ENCODE measurements around the gene SH3BP4. TPM values are rescaled to one million over a fixed set of nuclear protein-coding genes. Genes with fewer than 3 reads are reported as not detected.

The SH3BP4 gene
- polyA plus RNA-seq, 1 donor = 27.7 TPM

DNA sequence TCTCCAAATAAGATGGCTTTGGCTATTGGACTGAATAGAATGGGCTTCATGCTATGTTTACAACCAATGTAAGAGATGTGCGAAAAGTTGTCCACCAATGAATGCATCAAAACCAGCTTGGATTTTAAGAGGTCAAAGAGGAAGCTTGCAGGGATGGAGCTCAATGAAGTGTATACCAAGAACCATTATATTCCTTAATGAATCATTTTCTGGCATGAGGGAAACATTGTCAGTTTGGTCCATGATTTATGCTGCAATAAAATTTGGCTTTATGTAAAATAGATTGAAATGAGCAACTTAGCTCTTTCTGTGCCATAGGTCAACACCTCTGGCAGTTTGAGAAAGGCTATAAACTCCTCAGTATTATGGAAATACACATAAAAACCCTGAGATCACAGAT, 107.3 kb downstream of the SH3BP4 start:
- Histone ChIP-seq H3K9me3 (ENCODE audit: control insufficient read depth, low read depth, low read length) (no peaks in the 10 kb centered on the region), H3K36me3 (ENCODE audit: control insufficient read depth, insufficient read depth, low read length) (peaks cover 14% of the 10 kb centered on the region), H3K27me3 (ENCODE audit: control insufficient read depth, insufficient read depth, low read length) (no peaks in the 10 kb centered on the region), H3K27ac (ENCODE audit: low read length) (no peak overlapping the region), H3K4me1 (ENCODE audit: control insufficient read depth, insufficient read depth, low read length) (peaks cover 3% of the 10 kb centered on the region), H3K4me3 (ENCODE audit: low read length) (no peak overlapping the region)
- 100% methylated on average over 1 of the region's 1 CpG for WGBS (ENCODE audit: insufficient coverage, low lambda C conversion rate)
- no peak for DNase-seq

GRCh38 chr2:235061656-235062055, 109.8 kb downstream of the SH3BP4 start:
- Histone ChIP-seq H3K4me1 (ENCODE audit: control insufficient read depth, insufficient read depth, low read length) (peaks cover 3% of the 10 kb centered on the region), H3K36me3 (ENCODE audit: control insufficient read depth, insufficient read depth, low read length) (no peaks in the 10 kb centered on the region), H3K4me3 (ENCODE audit: low read length) (no peak overlapping the region), H3K27ac (ENCODE audit: low read length) (no peak overlapping the region), H3K9me3 (ENCODE audit: control insufficient read depth, low read depth, low read length) (no peaks in the 10 kb centered on the region), H3K27me3 (ENCODE audit: control insufficient read depth, insufficient read depth, low read length) (no peaks in the 10 kb centered on the region)
- WGBS (ENCODE audit: insufficient coverage, low lambda C conversion rate) = no CpG with 5 or more reads among the region's 10 CpGs
- no peak for DNase-seq

GRCh38 chr2:235063471-235063961, 111.7 kb downstream of the SH3BP4 start:
- Histone ChIP-seq H3K27me3 (ENCODE audit: control insufficient read depth, insufficient read depth, low read length) (no peaks in the 10 kb centered on the region), H3K4me3 (ENCODE audit: low read length) (no peak overlapping the region), H3K27ac (ENCODE audit: low read length) (no peak overlapping the region), H3K36me3 (ENCODE audit: control insufficient read depth, insufficient read depth, low read length) (no peaks in the 10 kb centered on the region), H3K9me3 (ENCODE audit: control insufficient read depth, low read depth, low read length) (no peaks in the 10 kb centered on the region), H3K4me1 (ENCODE audit: control insufficient read depth, insufficient read depth, low read length) (peaks cover 3% of the 10 kb centered on the region)
- peak in 1 of 2 donors; percentile 63 for DNase-seq
- no CpG with 5 or more reads among the region's 17 CpGs for WGBS (ENCODE audit: insufficient coverage, low lambda C conversion rate)

DNA sequence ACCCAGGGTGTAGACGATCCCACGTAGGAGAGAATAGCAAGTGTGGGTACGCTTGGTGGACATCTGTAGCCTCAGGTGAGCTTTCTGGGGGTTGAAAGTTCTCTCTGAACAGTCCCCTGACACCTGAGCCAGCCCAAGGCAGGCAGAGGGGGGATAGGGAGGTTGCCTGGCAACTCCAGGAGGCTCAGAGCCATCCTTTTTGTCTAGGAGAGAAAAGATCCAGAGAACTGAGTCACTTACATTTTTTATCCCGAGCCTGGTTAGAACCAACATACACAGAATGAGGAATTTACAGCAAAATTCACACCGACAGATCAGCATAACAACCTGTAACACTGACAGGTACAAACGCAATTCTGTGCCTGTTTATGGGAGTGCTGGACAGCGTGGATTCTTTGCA, 113.2 kb downstream of the SH3BP4 start:
- Histone ChIP-seq H3K4me3 (ENCODE audit: low read length) (no peak overlapping the region), H3K27ac (ENCODE audit: low read length) (no peak overlapping the region), H3K36me3 (ENCODE audit: control insufficient read depth, insufficient read depth, low read length) (no peaks in the 10 kb centered on the region), H3K9me3 (ENCODE audit: control insufficient read depth, low read depth, low read length) (no peaks in the 10 kb centered on the region), H3K4me1 (ENCODE audit: control insufficient read depth, insufficient read depth, low read length) (peaks cover 3% of the 10 kb centered on the region), H3K27me3 (ENCODE audit: control insufficient read depth, insufficient read depth, low read length) (no peaks in the 10 kb centered on the region)
- WGBS (ENCODE audit: insufficient coverage, low lambda C conversion rate) = no CpG with 5 or more reads among the region's 7 CpGs
- DNase-seq = no peak

- no peak for DNase-seq
- no peak overlapping the region for H3K4me3 ChIP-seq (ENCODE audit: low read length)
- H3K36me3 ChIP-seq (ENCODE audit: control insufficient read depth, insufficient read depth, low read length) = no peaks in the 10 kb centered on the region
- H3K27me3 ChIP-seq (ENCODE audit: control insufficient read depth, insufficient read depth, low read length) = no peaks in the 10 kb centered on the region
- no peak overlapping the region for H3K27ac ChIP-seq (ENCODE audit: low read length)
- H3K9me3 ChIP-seq (ENCODE audit: control insufficient read depth, low read depth, low read length) = no peaks in the 10 kb centered on the region
- 80% methylated on average over 1 of the region's 4 CpGs for WGBS (ENCODE audit: insufficient coverage, low lambda C conversion rate)
- peaks cover 3% of the 10 kb centered on the region for H3K4me1 ChIP-seq (ENCODE audit: control insufficient read depth, insufficient read depth, low read length)
Observed at GRCh38 chr2:235066490-235066889, 114.7 kb downstream of the SH3BP4 start.

- Histone ChIP-seq H3K27ac (ENCODE audit: low read length) (no peak overlapping the region), H3K4me1 (ENCODE audit: control insufficient read depth, insufficient read depth, low read length) (peaks cover 3% of the 10 kb centered on the region), H3K9me3 (ENCODE audit: control insufficient read depth, low read depth, low read length) (no peaks in the 10 kb centered on the region), H3K4me3 (ENCODE audit: low read length) (no peak overlapping the region), H3K27me3 (ENCODE audit: control insufficient read depth, insufficient read depth, low read length) (no peaks in the 10 kb centered on the region), H3K36me3 (ENCODE audit: control insufficient read depth, insufficient read depth, low read length) (no peaks in the 10 kb centered on the region)
- WGBS (ENCODE audit: insufficient coverage, low lambda C conversion rate) = no CpG with 5 or more reads among the region's 4 CpGs
- no peak for DNase-seq
Observed at GRCh38 chr2:235066895-235067294, 115.1 kb downstream of the SH3BP4 start.

DNA sequence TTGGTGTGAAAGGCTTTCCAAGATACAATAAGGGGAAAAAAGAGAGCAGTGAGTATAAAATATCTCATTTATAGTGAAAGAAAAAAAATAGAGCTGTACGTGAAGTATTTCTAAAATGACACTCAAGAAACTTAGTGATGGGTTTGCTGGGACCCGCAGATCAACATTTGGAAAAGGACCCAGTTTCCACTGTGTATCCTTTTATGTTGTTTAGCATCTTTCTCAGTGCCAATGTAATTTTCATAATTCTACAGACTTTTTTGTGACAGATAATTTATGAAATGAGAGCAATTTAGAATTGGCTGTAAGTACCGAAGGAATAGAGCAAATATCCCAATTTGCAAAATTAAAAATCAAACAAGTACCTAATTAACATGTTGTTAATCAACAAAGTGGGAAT, 116.9 kb downstream of the SH3BP4 start:
- no peak overlapping the region for H3K4me3 ChIP-seq (ENCODE audit: low read length)
- H3K4me1 ChIP-seq (ENCODE audit: control insufficient read depth, insufficient read depth, low read length) = peaks cover 2% of the 10 kb centered on the region
- H3K9me3 ChIP-seq (ENCODE audit: control insufficient read depth, low read depth, low read length) = no peaks in the 10 kb centered on the region
- no peaks in the 10 kb centered on the region for H3K27me3 ChIP-seq (ENCODE audit: control insufficient read depth, insufficient read depth, low read length)
- no CpG with 5 or more reads among the region's 3 CpGs for WGBS (ENCODE audit: insufficient coverage, low lambda C conversion rate)
- DNase-seq = no peak
- no peaks in the 10 kb centered on the region for H3K36me3 ChIP-seq (ENCODE audit: control insufficient read depth, insufficient read depth, low read length)
- H3K27ac ChIP-seq (ENCODE audit: low read length) = no peak overlapping the region

DNA sequence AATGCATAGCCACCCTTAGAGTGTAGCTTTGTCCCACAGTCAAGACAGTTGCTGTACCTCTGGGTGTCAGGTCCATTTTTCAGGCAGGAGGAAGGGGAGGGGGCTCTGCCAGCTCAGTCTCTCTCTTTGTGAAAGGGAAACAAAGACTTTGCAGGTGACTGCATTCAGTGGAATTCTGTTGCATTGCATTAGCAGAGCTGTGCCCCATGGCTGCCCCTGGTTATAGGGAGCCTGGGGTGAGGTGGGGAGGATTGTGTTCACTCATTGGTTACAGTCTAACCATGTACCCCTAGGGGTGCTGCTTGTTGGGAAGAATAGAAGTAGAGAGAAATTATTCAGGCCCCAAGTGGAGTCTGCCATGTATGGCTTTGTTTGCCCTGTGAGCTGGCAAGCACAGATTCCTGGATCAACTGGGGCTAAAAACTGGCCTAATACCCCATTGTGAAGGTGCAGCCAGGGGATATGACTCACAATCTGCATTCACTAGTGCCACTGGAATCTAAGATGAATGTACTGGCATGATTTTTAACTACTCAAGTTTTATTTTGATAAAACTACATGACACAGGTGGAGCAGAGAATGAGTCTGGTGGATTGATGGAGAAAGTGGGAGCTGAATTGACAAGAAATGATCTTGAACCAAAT, 118.4 kb downstream of the SH3BP4 start:
- H3K36me3 ChIP-seq (ENCODE audit: control insufficient read depth, insufficient read depth, low read length) = no peaks in the 10 kb centered on the region
- H3K27ac ChIP-seq (ENCODE audit: low read length) = no peak overlapping the region
- H3K4me3 ChIP-seq (ENCODE audit: low read length) = no peak overlapping the region
- H3K9me3 ChIP-seq (ENCODE audit: control insufficient read depth, low read depth, low read length) = no peaks in the 10 kb centered on the region
- H3K4me1 ChIP-seq (ENCODE audit: control insufficient read depth, insufficient read depth, low read length) = no peaks in the 10 kb centered on the region
- DNase-seq = no peak
- no peaks in the 10 kb centered on the region for H3K27me3 ChIP-seq (ENCODE audit: control insufficient read depth, insufficient read depth, low read length)

DNA sequence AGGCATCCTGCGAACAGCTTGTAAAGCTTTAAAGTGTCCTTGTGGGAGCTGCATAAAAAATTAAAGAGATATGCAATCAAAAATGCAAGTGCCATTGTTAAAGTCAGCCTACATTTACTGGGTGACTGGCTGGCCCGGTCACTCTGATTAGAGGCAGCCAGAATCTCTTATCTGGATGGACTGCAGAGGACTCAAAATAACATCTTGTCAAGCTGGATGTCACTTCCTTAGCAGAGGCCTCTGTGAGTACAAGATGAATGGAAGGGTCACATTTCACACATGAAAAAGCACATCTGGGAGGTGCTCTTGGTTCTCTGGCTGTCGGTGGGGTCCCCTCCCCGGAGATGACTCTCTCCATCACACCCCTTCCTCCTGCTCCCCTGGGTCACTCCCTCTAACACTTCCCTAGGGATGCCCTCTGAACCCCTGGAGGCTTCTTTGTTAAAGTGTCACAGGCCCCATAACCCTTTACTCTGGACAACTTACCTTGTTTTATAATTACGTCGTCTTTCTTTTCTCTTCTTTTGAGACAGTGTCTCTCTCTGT, 122.1 kb downstream of the SH3BP4 start:
- no peak for DNase-seq
- H3K4me1 ChIP-seq (ENCODE audit: control insufficient read depth, insufficient read depth, low read length) = no peaks in the 10 kb centered on the region
- 100% methylated on average over 2 of the region's 6 CpGs for WGBS (ENCODE audit: insufficient coverage, low lambda C conversion rate)

DNA sequence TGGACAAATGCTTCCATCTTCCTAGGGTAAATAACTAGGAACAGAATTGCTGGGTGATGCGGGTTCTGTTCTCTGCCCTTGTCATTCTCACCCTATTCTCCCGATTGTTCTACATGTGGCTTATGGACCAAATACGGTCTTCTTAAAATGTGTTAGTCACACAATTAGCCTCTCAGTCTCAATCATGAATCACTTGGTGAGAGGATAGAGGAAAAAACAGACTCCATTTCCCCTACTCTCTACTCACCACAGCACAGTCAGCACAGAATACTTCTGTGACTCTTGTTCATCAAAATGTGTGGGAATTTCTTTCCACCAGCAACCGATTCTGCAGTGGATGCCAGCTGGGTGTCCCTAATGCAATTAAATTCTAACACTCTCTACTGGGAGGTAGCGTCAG, 125.2 kb downstream of the SH3BP4 start:
- Histone ChIP-seq H3K36me3 (ENCODE audit: control insufficient read depth, insufficient read depth, low read length) (no peaks in the 10 kb centered on the region), H3K4me3 (ENCODE audit: low read length) (no peak overlapping the region), H3K9me3 (ENCODE audit: control insufficient read depth, low read depth, low read length) (no peaks in the 10 kb centered on the region), H3K4me1 (ENCODE audit: control insufficient read depth, insufficient read depth, low read length) (no peaks in the 10 kb centered on the region), H3K27ac (ENCODE audit: low read length) (no peak overlapping the region), H3K27me3 (ENCODE audit: control insufficient read depth, insufficient read depth, low read length) (no peaks in the 10 kb centered on the region)
- no peak for DNase-seq
- WGBS (ENCODE audit: insufficient coverage, low lambda C conversion rate) = no CpG with 5 or more reads among the region's 5 CpGs

More for the DNA sequence above, 122.1 kb downstream of the SH3BP4 start:
- H3K27me3 ChIP-seq (ENCODE audit: control insufficient read depth, insufficient read depth, low read length) = no peaks in the 10 kb centered on the region
- H3K9me3 ChIP-seq (ENCODE audit: control insufficient read depth, low read depth, low read length) = no peaks in the 10 kb centered on the region
- no peak overlapping the region for H3K27ac ChIP-seq (ENCODE audit: low read length)
- no peaks in the 10 kb centered on the region for H3K36me3 ChIP-seq (ENCODE audit: control insufficient read depth, insufficient read depth, low read length)
- no peak overlapping the region for H3K4me3 ChIP-seq (ENCODE audit: low read length)

- no CpG with 5 or more reads among the region's 4 CpGs for WGBS (ENCODE audit: insufficient coverage, low lambda C conversion rate)
- Histone ChIP-seq H3K36me3 (ENCODE audit: control insufficient read depth, insufficient read depth, low read length) (no peaks in the 10 kb centered on the region), H3K9me3 (ENCODE audit: control insufficient read depth, low read depth, low read length) (no peaks in the 10 kb centered on the region)
Observed at GRCh38 chr2:235078182-235078581, 126.4 kb downstream of the SH3BP4 start.

More at GRCh38 chr2:235078182-235078581, 126.4 kb downstream of the SH3BP4 start:
- Histone ChIP-seq H3K27me3 (ENCODE audit: control insufficient read depth, insufficient read depth, low read length) (no peaks in the 10 kb centered on the region), H3K4me1 (ENCODE audit: control insufficient read depth, insufficient read depth, low read length) (no peaks in the 10 kb centered on the region), H3K4me3 (ENCODE audit: low read length) (no peak overlapping the region), H3K27ac (ENCODE audit: low read length) (no peak overlapping the region)
- DNase-seq = no peak
